ENCODE measurements around the gene ZNF618.

Gene ZNF618

DNA sequence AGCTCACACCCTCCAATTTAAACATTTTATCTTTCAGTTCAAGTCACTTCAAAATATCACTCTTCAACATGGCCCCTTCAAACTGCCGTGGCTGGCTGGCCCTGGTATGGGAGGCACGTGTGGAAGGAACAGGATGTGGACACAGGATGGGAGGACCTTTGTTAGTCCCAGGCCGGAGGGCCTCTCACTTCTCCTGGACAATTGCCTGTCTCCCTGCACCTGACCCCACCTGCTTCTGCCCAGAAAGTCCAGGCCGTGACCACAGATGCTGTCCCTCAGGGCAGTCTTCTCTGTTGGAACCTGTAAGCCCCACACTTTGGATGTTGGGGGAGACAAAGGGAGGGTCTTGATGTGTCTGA lies 182.6 kb downstream of the ZNF618 start:
- no peak for DNase-seq (ENCODE audit: low read depth)
- no peak overlapping the region for H3K4me3 ChIP-seq (ENCODE audit: low read depth, low read length)
- TF ChIP-seq, protein P1, sequence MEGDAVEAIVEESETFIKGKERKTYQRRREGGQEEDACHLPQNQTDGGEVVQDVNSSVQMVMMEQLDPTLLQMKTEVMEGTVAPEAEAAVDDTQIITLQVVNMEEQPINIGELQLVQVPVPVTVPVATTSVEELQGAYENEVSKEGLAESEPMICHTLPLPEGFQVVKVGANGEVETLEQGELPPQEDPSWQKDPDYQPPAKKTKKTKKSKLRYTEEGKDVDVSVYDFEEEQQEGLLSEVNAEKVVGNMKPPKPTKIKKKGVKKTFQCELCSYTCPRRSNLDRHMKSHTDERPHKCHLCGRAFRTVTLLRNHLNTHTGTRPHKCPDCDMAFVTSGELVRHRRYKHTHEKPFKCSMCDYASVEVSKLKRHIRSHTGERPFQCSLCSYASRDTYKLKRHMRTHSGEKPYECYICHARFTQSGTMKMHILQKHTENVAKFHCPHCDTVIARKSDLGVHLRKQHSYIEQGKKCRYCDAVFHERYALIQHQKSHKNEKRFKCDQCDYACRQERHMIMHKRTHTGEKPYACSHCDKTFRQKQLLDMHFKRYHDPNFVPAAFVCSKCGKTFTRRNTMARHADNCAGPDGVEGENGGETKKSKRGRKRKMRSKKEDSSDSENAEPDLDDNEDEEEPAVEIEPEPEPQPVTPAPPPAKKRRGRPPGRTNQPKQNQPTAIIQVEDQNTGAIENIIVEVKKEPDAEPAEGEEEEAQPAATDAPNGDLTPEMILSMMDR (IDR thresholded peaks at IDR 0.05; ENCODE audit: low read depth, low read length, missing control alignments): no peak

DNA sequence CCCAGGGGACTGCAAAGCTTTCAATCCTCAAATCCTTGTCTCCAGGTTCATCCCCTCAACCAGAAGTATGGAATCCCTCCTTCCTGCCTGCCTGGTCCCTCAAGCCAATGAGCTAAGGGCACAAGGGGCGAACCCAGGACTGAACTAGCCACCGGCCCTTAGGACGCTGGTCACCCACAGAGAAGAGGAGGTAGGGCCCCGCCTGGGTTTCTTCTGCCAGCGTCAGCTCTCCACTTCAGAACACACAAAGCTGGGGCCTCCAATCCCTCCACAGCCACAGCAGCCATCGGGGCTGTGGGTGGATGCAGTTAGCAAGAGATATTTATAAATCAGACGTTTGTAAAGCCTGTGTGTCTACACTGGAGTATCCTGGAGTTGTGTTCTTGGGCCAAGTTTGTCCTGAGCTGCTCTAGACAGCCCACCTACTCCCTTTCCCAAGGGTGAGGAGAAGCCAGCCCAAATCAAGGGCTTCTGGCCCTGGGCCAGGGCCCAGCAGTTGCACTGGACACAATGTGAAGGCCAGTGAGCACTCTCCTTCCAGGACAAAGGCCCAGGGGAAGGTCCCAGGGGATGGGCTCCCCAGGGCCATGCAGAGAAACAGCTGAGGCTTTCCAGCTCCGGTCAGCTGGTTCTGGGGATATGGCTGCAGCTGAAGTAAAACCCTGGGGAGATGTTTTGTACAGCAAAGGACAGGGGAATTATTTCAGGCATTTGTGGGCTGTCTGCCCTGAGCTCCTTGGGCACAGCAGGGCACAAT lies 183.1 kb downstream of the ZNF618 start:
- no peak for DNase-seq (ENCODE audit: low read depth)

DNA sequence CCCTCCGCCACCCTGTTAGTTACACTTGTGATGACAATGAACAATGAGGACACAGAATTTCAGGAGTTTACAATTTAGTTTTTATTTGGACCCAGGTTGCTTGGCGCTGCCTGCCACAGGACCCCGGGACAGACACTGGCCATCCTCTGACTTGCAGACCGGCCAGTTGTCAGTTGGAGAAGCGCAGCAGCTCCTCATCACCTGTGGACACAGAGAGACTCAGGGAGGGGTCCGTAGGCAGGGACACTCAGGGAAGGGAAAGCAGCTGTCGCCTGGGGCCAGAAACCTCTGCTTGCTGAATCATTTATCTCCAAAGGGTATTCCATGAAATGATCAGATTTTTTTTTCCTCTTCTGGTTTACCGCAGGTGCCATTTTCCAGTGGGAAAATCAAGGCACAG lies 184.0 kb downstream of the ZNF618 start:
- H3K4me3 ChIP-seq (ENCODE audit: low read depth, low read length): no peak overlapping the region
- DNase-seq (ENCODE audit: low read depth): no peak
- TF ChIP-seq, protein P1 (IDR thresholded peaks at IDR 0.05; ENCODE audit: low read depth, low read length, missing control alignments): no peak

More for the DNA sequence above, 183.1 kb downstream of the ZNF618 start:
- H3K4me3 ChIP-seq (ENCODE audit: low read depth, low read length): no peak overlapping the region
- TF ChIP-seq, protein P1 (IDR thresholded peaks at IDR 0.05; ENCODE audit: low read depth, low read length, missing control alignments): no peak

DNA sequence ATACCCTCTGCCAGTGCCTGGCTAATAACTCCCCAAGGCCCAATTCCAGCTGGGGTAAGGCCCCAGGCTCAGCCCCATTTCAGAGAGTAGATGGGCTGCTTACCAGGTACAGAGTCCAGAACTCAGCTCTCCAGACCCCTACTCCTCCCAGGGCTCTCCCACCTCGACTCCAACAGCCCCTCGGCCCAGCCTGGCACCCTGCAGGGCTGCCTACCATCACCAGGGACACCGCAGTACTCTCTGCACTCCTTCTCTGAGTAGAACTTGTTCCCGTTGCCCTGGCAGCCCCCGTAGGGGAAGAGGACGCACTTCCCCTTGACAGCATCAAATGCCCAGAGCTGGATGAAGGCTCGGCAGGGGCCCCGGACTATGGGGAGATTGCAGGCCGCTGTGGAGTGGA lies 184.6 kb downstream of the ZNF618 start:
- TF ChIP-seq, protein P1 (IDR thresholded peaks at IDR 0.05; ENCODE audit: low read depth, low read length, missing control alignments): no peak
- DNase-seq (ENCODE audit: low read depth): no peak
- H3K4me3 ChIP-seq (ENCODE audit: low read depth, low read length): no peak overlapping the region

DNA sequence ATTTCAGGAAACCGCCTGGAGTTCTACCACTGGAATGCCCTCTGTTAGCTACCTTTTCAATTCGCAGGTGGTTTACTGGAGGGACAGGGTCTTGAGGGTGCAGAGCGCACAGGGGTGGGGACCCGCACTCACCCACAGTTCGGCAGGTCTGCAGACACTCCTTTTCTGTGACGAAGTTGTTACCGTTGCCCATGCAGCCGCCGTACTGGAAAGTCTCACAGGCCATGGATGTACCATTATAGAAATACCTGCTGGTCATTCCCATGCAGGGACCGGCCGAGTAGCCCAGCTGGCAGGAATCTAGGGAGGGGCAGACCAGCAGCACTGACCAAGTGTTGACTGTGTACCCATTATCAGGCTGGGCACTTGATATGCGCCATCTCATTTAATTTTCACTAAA lies 185.2 kb downstream of the ZNF618 start:
- TF ChIP-seq, protein P1 (IDR thresholded peaks at IDR 0.05; ENCODE audit: low read depth, low read length, missing control alignments): no peak
- DNase-seq (ENCODE audit: low read depth): no peak
- no peak overlapping the region for H3K4me3 ChIP-seq (ENCODE audit: low read depth, low read length)

DNA sequence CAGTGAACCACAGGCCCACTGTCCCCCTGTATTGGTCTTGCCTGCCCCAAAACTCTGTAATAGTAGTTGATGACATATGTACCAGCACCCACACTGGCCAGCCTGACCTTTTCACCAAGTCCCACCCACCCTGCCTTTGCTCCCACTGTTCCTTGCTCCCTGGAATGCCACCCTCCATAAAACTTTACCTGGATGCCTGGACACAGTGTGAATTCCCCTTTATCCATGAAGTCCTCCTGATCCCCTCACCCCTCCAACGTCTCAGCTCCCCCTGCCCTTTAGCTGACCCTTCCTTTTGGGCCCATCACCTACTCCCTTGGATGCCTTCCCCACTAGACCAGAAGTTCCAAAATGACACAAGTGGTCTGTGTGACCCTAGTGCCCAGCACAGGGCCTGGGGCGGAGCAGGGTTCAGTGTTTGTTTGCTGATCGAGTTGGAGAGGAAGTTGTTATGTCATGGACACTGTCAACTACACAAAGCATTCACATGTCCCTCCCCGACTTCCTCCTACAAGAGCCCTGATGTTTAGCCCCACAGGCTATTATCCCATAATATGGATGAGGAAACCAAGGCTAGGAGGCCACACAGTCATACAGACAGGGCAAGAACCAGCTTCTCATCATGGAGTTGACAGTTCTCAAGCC lies 185.8 kb downstream of the ZNF618 start:
- H3K4me3 ChIP-seq (ENCODE audit: low read depth, low read length): no peak overlapping the region
- DNase-seq (ENCODE audit: low read depth): no peak
- TF ChIP-seq, protein P1 (IDR thresholded peaks at IDR 0.05; ENCODE audit: low read depth, low read length, missing control alignments): no peak

DNA sequence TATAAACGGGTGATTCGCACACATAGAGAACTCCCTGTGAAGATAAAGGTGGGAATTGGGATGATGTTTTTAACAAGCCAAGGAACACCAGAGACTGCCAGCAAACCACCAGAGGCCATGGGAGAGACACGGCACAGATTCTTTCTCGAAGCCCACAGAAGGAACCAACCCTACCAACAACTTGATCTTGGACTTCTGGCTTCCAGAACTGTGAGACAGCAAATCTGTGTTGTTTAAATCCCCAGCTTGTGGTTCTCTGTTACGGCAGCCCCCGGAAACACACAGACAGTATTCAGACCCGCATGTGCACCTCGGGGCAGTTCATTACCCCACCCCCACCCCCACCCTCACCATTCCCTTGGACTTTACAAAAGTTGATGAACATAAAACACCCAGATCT lies 189.2 kb downstream of the ZNF618 start:
- no peak for DNase-seq (ENCODE audit: low read depth)
- TF ChIP-seq, protein P1 (IDR thresholded peaks at IDR 0.05; ENCODE audit: low read depth, low read length, missing control alignments): no peak
- no peak overlapping the region for H3K4me3 ChIP-seq (ENCODE audit: low read depth, low read length)

Data from GM12864 (cell line).